MV-4-11 (cell line): ENCODE measurements around the gene DRD2.

Experiments
- DNase-seq: peaks from one replicate; lab custom pipeline; 2025; lab: John Stamatoyannopoulos, UW

The DRD2 gene

DNA sequence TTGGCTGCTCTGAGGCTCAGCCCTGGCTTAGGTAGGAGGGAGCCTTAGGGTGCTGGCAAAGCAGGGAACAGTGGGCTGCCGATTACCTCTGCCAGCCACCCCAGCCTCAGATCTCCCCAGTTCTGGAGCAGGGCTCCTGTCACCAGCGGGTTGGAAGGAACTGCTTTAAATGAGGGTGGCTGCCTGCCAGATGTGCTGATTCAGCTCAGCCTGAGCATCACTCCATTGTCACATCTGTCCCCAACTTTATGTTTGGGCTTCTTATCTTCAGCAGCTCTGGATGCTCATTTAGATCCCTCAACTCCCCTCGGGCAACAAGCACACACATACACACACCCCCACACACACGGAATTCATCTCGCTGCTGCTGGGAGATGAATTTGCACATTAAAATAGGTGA is 104.6 kb downstream of the DRD2 start:
- no peak for DNase-seq

DNA sequence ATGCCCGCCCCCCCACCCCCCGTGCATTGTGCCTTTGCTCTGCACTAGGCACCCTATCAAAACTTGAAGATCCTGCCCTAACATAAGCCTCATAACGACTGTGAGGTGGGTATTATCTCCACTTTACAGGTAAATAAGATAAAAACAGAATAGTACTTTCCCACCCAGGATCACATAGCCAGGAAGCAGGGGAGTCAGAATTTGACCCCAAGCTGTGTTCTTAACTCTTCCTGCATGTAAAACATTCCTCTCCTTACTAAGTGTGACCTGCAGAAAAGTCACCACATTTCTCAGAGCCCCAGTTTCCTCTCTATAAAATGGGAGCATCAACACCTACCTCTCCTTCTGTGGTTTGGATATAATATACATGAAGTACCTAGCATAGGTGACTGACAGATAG is 105.8 kb downstream of the DRD2 start:
- no peak for DNase-seq

DNA sequence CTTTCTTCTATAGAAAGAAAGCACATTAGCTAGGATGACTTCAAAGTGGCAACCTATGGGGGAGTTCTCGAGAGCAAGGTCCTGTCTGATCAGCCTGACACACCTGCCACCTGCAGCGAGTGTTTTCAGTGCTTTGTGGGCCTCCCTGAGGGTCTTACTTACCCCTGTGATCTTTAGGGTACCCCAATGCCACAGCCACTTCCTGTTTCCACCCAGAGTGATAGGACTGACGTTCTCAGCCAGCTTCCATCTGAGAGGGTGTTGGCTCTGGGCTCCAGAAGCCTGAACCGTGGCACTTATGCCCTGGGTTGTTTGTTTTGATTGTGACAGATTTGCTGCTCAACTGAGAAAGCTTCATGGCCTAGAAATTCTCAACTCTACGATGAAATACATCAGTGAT is 109.3 kb downstream of the DRD2 start:
- no peak for DNase-seq

DNA sequence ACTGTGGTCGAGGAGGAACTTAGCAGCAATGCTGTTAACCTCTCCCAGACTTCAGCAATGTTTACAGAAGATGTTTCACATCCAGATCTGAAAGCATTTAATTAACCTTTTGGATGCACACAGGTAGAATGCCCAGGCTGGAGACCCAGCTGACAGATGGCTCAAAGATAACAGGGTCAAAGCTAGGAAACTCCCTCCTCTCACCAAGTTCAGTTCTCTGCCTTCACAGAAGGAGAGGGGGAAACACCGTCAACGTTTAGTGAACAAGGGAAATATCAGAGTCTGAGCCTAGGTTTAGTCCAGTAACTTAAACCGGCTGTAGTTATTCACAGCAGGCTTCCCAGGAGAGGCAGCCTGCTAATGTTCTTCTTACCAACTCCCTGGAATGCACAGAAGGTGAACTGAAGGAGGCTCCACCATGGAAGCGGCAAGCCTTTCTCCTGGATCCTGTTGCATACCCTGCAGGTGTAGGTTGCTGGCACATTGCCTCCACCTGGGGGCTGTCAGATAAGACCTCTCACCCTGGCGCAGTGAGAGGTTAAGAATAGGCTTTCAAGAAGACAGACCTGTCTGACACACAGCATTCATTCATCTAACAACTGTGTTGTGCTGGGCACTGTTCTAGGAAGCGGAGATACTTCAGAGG is 111.1 kb downstream of the DRD2 start:
- no peak for DNase-seq

DNA sequence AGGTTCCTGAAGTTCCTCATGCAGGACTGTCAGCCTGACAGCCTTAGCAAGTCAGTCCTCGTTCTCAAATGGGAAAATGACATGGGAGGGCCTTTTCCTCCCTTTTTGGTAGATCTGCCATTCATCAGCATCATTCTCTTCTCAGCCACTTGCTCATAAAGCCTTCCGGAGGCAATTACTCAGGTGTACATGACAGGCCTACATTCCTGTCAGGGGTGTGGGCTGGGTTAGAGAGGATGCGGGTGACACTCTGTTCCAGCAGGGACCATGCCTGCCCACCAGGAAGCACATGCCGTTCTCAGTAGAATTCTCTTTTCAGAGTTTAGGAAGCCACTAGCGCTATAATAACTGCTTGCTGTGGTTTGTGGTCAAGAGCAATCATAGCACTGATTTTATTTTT is 111.8 kb downstream of the DRD2 start:
- no peak for DNase-seq
